GM12892 (cell line): ENCODE data around the gene MMEL1.

Experiments used
- POLR2A ChIP-seq: IDR thresholded peaks from 2 replicates; pipeline ENCODE4 v1.6.1; 2011; ENCODE audit warnings: low read depth, low read length, control low read depth
- TAF1 ChIP-seq: IDR thresholded peaks from 2 replicates; pipeline ENCODE4 v1.6.1; 2011; ENCODE audit warnings: low read depth, mild to moderate bottlenecking, control low read depth, low read length, borderline replicate concordance

DNA sequence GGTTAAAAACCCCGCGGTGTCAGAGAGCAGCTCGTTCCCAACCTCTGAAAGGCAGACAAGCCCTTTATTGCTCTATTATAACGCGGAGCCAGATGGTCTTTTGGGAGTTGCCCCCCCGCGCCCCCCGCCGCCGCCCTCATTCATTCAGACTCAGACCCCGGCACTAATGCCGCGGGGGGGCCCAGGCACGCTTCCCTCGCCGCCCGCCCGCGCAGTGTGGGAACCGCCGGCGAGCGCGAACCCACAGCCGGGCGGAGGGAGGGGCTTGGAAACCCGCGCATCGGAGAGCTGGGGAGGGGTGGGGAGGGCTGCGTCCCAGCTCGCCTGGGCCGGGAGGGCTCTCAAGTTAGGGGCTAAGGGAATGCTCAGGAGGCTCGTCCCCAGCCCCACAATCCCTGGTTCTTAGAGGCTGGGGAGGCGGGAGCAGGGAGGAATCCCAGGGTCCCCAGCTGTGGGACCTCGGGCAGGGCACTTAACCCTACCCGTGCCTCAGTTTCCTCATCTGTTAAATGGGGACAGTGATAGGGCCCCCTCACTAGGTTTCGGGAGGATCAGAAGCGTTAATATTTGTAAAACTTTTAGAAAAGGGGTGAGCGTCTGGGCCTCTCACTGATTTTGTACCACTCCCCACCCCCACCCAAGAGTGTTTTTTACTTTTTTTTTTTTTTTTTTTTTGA lies 91.9 kb downstream of the MMEL1 start:
- TF ChIP-seq POLR2A: no peak
- TF ChIP-seq TAF1: no peak
